Measurements from ENCODE around the gene ROR2.

The ROR2 gene

GRCh38 chr9:91943478-91944470, 6.3 kb downstream of the ROR2 start:
- H3K4me2 ChIP-seq (ENCODE audit: insufficient read depth, low read length) = no peak overlapping the region
- DNase-seq = no peak
- H3K4me3 ChIP-seq (ENCODE audit: low read depth in 1 of 2, low read length in 2 of 2) = no peak overlapping the region
- H3K27ac ChIP-seq (ENCODE audit: low read length) = no peak overlapping the region
- H3K9me3 ChIP-seq (ENCODE audit: insufficient read depth, low read length, severe bottlenecking) = no peaks in the 10 kb centered on the region
- no peaks in the 10 kb centered on the region for H3K4me1 ChIP-seq (ENCODE audit: insufficient read depth, low read length)
- H3K27me3 ChIP-seq (ENCODE audit: insufficient read depth, low read length, poor library complexity) = no peaks in the 10 kb centered on the region
- H4K20me1 ChIP-seq (ENCODE audit: insufficient read depth, low read length) = no peaks in the 10 kb centered on the region
- H3K79me2 ChIP-seq (ENCODE audit: insufficient read depth, low read length) = no peaks in the 10 kb centered on the region
- no peaks in the 10 kb centered on the region for H3K36me3 ChIP-seq (ENCODE audit: insufficient read depth, low read length)
- no peak overlapping the region for H3K9ac ChIP-seq (ENCODE audit: low read depth, low read length)
- no peak overlapping the region for H2AFZ ChIP-seq (ENCODE audit: low read depth, low read length)
- no peak for ATAC-seq (ENCODE audit: insufficient read depth, low read depth)
- TF ChIP-seq CTCF (IDR thresholded peaks at IDR 0.05; ENCODE audit: borderline replicate concordance, extremely low read depth, low read length, poor library complexity, severe bottlenecking) (no peak), EZH2 (IDR thresholded peaks at IDR 0.05; ENCODE audit: borderline replicate concordance, low read depth, low read length, severe bottlenecking) (no peak)

DNA sequence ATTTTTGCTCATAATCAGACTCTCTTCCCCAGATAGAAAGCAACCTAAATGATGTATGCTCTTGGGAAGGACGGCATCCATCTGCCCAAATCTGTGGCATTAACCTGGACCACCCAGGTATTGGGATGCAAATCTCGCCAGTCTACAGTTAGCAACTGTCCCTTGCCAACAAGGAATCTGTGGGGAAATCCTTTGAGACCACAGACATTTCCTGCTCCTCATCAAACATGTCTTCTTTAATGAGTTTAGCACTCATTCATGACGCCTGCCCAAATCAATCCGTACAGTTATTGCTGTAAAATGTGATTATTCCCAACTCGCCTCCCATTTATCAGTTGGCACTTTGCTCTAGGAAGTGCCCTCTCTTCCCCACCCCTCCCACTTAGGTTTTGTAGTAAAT, 7.8 kb downstream of the ROR2 start:
- H3K27ac ChIP-seq (ENCODE audit: low read length) = no peak overlapping the region
- H3K36me3 ChIP-seq (ENCODE audit: insufficient read depth, low read length) = no peaks in the 10 kb centered on the region
- TF ChIP-seq CTCF (IDR thresholded peaks at IDR 0.05; ENCODE audit: borderline replicate concordance, extremely low read depth, low read length, poor library complexity, severe bottlenecking) (no peak), EZH2 (IDR thresholded peaks at IDR 0.05; ENCODE audit: borderline replicate concordance, low read depth, low read length, severe bottlenecking) (no peak)
- DNase-seq (no peak), ATAC-seq (ENCODE audit: insufficient read depth, low read depth) (no peak)
- H3K4me2 ChIP-seq (ENCODE audit: insufficient read depth, low read length) = no peak overlapping the region
- H2AFZ ChIP-seq (ENCODE audit: low read depth, low read length) = no peak overlapping the region
- no peaks in the 10 kb centered on the region for H3K9me3 ChIP-seq (ENCODE audit: insufficient read depth, low read length, severe bottlenecking)
- H3K4me1 ChIP-seq (ENCODE audit: insufficient read depth, low read length) = no peaks in the 10 kb centered on the region
- no peaks in the 10 kb centered on the region for H3K79me2 ChIP-seq (ENCODE audit: insufficient read depth, low read length)
- H4K20me1 ChIP-seq (ENCODE audit: insufficient read depth, low read length) = no peaks in the 10 kb centered on the region
- H3K9ac ChIP-seq (ENCODE audit: low read depth, low read length) = no peak overlapping the region
- H3K4me3 ChIP-seq (ENCODE audit: low read depth in 1 of 2, low read length in 2 of 2) = no peak overlapping the region
- no peaks in the 10 kb centered on the region for H3K27me3 ChIP-seq (ENCODE audit: insufficient read depth, low read length, poor library complexity)

DNA sequence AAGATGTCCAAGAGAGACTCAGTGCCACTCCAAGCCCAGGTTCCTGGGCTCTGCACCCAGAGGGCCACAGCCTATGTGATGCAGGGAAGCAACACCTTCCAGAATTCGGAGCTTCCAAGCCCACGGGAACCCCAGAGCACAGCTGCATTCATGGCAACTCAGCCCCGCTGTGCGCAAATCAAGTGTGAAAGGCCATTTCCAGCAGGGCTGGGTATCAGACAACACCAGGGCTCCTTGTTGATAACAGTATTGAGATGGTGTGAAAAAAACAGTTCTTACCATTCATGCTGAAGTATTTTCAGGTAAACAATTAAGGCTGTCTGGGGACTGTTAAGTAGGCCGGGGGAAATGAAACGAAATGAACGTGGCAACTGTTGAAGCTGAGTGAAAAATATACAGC, 10.1 kb downstream of the ROR2 start:
- Histone ChIP-seq H3K27ac (ENCODE audit: low read length) (no peak overlapping the region), H3K9ac (ENCODE audit: low read depth, low read length) (no peak overlapping the region), H3K4me1 (ENCODE audit: insufficient read depth, low read length) (no peaks in the 10 kb centered on the region), H3K36me3 (ENCODE audit: insufficient read depth, low read length) (no peaks in the 10 kb centered on the region), H3K9me3 (ENCODE audit: insufficient read depth, low read length, severe bottlenecking) (no peaks in the 10 kb centered on the region), H3K4me2 (ENCODE audit: insufficient read depth, low read length) (no peak overlapping the region), H4K20me1 (ENCODE audit: insufficient read depth, low read length) (no peaks in the 10 kb centered on the region), H3K4me3 (ENCODE audit: low read depth in 1 of 2, low read length in 2 of 2) (no peak overlapping the region), H2AFZ (ENCODE audit: low read depth, low read length) (no peak overlapping the region), H3K79me2 (ENCODE audit: insufficient read depth, low read length) (no peaks in the 10 kb centered on the region), H3K27me3 (ENCODE audit: insufficient read depth, low read length, poor library complexity) (no peaks in the 10 kb centered on the region)
- ATAC-seq (ENCODE audit: insufficient read depth, low read depth) (no peak), DNase-seq (no peak)
- TF ChIP-seq CTCF (IDR thresholded peaks at IDR 0.05; ENCODE audit: borderline replicate concordance, extremely low read depth, low read length, poor library complexity, severe bottlenecking) (no peak), EZH2 (IDR thresholded peaks at IDR 0.05; ENCODE audit: borderline replicate concordance, low read depth, low read length, severe bottlenecking) (no peak)
